HG03442 (cell line): ENCODE results near the gene ARL6IP1.
A peak's percentile ranks its signal among the peaks of the same experiment; 100 is the strongest.
"Not testable (repeated sequence)": the region's sequence is repeated elsewhere in the genome, so short reads cannot be mapped to it uniquely, and the experiment has no call there.

ENCODE experiments used
- ATAC-seq: cut with Tn5 transposase; IDR thresholded peaks from one replicate; pipeline ENCODE4 v1.9.1; 2021; ENCODE audit warnings: mild to moderate bottlenecking, moderate library complexity; ENCODE audit not compliant: unreplicated experiment

ARL6IP1 gene

GRCh38 chr16:18800293-18800692 lies 1.1 kb downstream of the ARL6IP1 start:
- no peak for ATAC-seq

DNA sequence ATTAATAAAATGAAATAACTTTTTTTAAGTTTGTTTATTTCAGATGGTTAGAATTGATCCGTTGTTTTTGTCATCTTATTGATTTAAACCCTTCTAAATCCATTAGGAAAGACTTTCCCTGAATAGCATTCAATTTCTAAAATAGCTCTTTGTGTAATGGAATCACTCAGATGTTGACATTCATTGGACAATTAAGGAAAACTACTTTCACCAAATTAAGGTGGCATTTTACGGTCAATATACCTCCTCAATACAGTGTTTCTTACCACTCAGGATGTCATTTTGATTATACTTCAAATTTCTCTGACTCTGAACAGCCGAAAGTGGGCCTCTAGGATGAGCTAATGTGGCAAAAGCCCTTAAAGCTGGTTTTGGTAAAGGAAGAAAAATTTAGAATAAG lies 1.8 kb downstream of the ARL6IP1 start:
- ATAC-seq = no peak

GRCh38 chr16:18797746-18798145 lies 3.6 kb downstream of the ARL6IP1 start:
- ATAC-seq = no peak

GRCh38 chr16:18796377-18796776 lies 5.0 kb downstream of the ARL6IP1 start:
- no peak for ATAC-seq

GRCh38 chr16:18792836-18793433 lies 8.4 kb downstream of the ARL6IP1 start:
- ATAC-seq = no peak

DNA sequence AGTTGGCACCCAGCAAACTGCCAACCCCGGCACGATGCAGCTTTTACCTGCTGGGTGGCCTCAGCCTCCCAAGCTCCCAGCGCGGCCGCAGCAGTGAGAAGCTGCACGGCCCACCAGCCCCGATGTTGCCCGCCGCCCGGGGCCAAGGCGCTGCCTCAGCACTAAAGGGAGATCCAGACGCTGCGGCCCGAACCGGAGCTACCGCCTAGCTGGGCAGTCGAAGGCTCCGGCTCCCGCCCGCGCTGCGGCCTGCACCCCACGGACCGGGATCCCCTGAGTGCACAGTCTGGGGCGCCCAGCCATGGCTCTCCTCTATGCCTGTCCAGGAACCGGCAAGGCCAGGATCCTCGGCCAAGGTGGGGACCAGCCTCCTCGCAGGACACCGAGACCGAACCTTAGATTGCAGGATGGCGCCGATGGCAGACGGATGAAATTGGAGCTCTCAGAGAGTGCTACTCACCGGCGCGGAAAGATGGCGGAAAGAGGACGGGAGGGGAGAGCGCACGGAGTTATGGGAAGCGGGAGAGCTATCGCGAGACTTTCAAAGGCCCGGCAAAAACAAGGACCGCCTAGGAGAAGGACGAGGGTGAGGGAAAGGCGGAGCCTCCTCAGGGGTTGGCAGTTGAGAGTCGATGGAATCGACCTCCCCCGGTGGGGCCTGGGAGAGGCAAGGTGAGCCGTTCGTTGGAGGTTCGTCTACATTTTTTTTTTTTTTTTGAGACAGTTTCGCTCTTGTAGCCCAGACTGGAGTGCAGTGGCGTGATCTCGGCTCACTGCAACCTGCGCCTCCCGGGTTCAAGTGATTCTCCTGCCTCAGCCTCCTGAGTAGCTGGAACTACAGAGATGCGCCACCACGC lies 11.3 kb downstream of the ARL6IP1 start, which contains the start of gene RPS15A:
Gene RPS15A, minus strand, starts transcription at position 485 of the 857 bp plus-strand sequence. CDS start 1,221 bp downstream, outside the sequence.
- ATAC-seq = peak; percentile 86

DNA sequence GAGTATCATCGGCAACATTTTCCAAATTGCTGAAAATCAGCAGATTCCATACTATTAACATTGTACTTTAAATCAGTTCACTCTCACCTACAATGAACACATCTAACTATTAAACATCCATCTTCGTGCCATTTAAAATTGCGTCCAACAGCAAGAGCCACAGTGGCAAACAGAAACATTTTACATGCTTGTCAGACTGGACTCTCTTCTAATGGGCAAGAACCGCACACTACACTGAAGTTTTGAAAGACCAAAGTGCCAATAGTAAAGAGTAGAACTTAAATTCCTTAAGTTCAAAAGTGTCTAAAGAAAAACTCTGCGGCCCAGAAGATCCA lies 11.9 kb downstream of the ARL6IP1 start:
- no peak for ATAC-seq

- ATAC-seq = no peak
Measured at GRCh38 chr16:18788828-18789514, 12.4 kb downstream of the ARL6IP1 start.

DNA sequence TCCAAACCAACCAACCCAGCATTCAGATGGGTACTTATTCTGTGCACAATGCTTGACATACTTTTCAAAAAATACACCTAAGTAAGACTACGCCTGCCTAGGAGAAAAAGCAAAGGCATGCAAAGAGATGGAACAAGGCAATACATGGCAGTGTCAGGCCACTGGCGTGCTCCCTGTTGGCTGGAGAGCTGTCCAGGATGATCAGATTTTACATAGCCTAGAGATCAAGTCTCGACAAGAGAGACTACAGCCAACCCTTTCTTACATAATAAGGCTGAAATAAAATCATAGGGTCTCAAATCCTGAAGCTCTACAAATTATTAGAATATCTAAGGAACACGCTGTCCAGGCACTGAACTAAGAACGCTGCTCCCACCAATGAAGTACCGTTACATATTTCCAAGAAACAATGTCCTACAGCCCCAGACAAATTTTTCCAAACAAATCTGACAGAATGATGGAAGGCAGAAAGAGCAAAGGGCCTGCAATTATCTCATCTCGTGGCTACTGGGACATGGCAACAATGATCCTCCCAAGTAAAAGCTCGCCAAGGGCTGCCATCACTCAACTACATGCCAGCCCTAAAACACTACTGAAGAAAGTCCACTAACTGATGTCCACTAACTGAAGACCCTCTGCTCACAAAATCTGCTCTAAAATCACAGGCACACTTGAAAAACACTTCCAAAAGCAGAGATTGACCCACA lies 16.3 kb downstream of the ARL6IP1 start:
- no peak for ATAC-seq

DNA sequence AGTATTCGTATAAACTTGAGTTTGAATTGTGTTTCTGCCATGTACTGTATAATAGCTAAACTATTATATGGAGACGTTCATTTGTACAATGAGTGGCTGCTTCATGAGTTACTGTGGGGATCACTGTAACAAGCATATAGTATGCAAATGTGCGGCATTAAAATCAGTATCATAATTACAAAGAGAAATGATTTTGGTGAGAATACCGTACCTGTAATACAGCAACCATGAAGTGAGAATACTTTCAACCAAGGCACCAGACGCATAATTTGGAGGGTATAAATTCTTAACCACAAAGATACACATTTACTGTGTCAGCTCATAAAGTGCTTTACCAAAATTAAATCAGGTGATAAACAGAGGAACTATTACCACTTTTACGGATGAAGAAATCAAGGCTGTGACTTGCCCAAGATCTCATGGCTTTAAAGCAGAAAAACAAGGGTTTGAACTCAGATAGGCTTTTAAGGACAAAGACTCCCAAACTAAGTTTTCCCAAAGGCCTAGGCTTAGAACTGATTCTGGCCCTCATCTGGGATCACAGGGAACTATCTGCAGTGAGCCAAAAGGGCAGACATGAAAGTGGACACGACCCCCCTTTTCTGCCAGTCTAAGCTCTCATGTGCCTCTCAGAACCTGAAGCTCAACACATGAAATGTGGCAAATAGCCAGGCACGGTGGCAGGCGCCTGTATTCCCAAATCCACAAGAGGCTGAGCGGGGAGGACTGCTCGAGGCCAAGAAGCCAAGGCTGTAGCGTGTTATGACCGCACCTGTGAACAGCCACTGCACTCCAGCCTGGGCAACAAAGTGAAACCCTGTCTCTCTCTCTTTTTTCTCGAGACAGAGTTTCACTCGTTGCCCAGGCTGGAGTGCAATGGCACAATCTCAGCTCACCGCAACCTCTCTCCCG lies 17.7 kb downstream of the ARL6IP1 start:
- ATAC-seq = no peak

GRCh38 chr16:18782697-18783429 lies 18.5 kb downstream of the ARL6IP1 start:
- ATAC-seq = no peak

DNA sequence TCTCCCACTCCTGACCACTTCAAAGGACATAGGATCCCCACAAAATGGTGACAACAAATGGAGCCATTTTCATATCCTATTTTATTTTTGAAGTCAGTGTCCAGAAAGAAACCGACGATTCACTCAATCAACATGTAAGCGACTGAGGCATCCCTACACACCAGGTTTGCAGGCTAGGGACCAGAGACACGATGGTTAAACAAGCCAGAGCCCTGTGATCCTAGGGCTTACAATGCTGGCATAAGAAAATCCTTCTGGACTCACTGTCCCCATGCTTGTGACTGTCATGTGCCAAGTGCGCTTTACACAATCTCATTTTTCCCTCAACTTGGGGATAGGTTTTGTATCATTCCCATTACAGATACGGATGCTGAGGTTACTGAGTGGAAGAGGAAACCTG lies 20.1 kb downstream of the ARL6IP1 start:
- not testable (repeated sequence) for ATAC-seq

DNA sequence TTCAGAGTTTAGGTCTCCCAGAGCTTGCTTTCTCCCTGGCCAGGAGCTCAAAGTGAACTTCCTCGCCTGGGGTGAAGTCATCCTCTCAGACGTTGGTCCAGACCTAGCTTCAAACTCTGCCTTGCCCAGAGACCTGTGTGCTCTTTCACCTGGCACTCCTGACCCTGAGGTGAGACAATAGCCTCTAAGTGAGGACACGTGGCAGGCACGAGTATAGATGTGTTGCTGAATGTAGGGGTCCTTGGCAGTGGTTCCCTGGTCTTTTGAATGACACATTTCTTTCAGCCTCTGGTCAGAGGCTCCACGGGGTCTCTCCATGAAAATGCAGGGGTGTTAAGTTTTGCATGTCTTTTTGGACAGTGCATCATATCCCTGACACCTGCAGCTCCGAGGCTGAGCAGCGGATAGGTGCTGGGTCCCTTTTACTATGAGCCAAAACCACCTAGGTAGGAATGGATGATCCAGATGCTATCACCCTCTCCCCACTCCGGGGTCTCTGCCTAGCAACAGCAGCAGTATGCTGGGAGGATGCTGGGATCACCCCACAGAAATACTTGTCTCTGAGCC lies 20.8 kb downstream of the ARL6IP1 start:
- not testable (repeated sequence) for ATAC-seq

DNA sequence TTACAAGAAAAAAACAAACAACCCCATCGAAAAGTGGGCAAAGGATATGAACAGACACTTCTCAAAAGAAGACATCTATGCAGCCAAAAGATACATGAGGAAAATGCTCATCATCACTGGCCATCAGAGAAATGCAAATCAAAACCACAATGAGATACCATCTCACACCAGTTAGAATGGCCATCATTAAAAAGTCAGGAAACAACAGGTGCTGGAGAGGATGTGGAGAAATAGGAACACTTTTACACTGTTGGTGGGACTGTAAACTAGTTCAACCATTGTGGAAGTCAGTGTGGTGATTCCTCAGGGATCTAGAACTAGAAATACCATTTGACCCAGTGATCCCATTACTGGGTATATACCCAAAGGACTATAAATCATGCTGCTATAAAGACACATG lies 23.7 kb downstream of the ARL6IP1 start:
- ATAC-seq = not testable (repeated sequence)

DNA sequence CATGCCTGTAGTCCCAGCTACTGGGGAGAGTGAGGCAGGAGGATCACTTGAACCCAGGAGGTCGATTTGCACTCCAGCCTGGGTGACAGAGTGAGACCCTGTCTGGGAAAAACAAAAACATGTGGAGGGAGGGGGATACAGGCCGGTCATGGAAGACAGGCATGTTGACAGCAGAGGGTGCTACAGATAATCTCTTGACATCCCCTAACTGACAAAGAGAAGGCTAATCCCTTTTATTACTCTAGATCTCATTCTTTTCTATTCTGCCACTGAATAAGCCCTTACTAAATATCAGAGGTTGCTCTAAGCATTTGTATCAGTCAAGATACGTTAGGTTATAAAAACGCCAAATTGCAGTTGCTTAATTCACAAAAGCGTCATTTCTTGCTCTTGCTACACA lies 25.0 kb downstream of the ARL6IP1 start:
- not testable (repeated sequence) for ATAC-seq

- ATAC-seq = not testable (repeated sequence)
Measured at GRCh38 chr16:18774651-18775050, 26.7 kb downstream of the ARL6IP1 start.

DNA sequence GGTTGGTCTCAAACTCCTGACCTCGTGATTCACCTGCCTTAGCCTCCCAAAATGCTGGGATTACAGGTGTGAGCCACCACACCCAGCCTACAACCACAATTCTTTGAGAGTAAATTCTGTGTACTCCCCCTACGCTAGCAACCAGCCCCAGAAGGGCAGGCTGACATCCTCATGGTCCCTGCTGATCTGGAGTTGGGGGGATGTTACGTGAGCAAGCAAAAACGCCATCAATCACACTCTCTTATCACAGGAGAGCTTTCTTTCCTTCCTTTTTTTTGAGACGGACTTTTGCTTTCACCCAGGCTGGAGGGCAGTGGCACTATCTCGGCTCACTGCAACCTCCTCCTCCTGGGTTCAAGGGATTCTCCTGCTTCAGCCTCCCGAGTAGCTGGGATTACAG lies 29.2 kb downstream of the ARL6IP1 start:
- not testable (repeated sequence) for ATAC-seq

DNA sequence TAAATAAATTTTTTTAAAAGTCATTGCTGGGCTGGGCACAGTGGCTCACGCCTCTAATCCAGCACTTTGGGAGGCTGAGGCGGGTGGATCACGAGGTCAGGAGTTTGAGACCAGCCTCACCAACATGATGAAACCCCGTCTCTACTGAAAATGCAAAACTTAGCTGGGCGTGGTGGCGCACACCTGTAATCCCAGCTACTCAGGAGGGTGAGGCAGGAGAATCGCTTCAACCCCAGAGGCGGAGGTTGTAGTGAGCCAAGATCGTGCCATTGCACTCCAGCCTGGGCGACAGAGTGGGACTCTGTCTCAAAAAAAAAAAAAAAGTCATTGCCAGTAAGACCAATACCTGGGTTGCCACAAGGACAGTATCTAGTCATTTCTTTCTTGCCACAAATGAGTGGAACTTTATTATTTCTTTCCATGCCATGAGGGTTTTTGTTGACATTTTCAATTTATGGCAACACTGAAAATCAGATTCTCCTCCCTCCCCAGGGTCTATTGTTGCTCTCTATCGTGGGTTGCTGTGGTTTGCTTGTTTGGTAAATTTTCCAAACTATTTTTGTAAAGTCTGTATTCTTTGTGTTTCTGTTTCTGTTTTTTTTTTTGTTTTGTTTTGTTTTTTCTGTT lies 30.9 kb downstream of the ARL6IP1 start:
- not testable (repeated sequence) for ATAC-seq

- peak; percentile 66 for ATAC-seq
Measured at GRCh38 chr16:18767217-18767616, 34.1 kb downstream of the ARL6IP1 start.
